Type B pancreatic cell (in vitro differentiated cells): ENCODE measurements around the gene ESAM. TPM values are rescaled to one million over a fixed set of nuclear protein-coding genes. Genes with fewer than 3 reads are reported as not detected.

ENCODE experiments used
- DNase-seq: peaks from one replicate; pipeline ENCODE4 v3.0.0; 2021; ENCODE audit warnings: mixed read lengths; ENCODE audit not compliant: unreplicated experiment; ENCODE audit errors: extremely low spot score
- H3K27ac Mint-ChIP-seq: 2 replicates; pipeline ENCODE4 v1.8.0; 2021; ENCODE audit warnings: mild to moderate bottlenecking, mixed read lengths
- H3K27me3 Mint-ChIP-seq: 2 replicates; pipeline ENCODE4 v1.8.0; 2021; ENCODE audit warnings: mixed read lengths
- H3K36me3 Mint-ChIP-seq: 2 replicates; pipeline ENCODE4 v1.8.0; 2021; ENCODE audit warnings: mixed read lengths
- H3K4me1 Mint-ChIP-seq: one replicate; pipeline ENCODE4 v1.8.0; 2021; ENCODE audit warnings: mixed read lengths; ENCODE audit not compliant: unreplicated experiment
- H3K4me3 Mint-ChIP-seq: 2 replicates; pipeline ENCODE4 v1.8.0; 2021; ENCODE audit warnings: mild to moderate bottlenecking, mixed read lengths
- H3K9me3 Mint-ChIP-seq: 2 replicates; pipeline ENCODE4 v1.8.0; 2021; ENCODE audit warnings: mixed read lengths
- CTCF ChIP-seq: fragments of 200-600 bp; sonication (generic); conservative IDR thresholded peaks from 2 replicates; pipeline ENCODE4 v1.5.0; 2021; ENCODE audit warnings: antibody characterized with exemption, mild to moderate bottlenecking
- total RNA-seq: library from RNA; stranded (reverse); gene quantifications from 2 replicates; pipeline ENCODE4 v1.2.1, GENCODE V29; 2021; ENCODE audit warnings: low replicate concordance

The ESAM gene
- total RNA-seq, 1 donor from 2014 or later = 3.7 TPM

GRCh38 chr11:124753624-124754023 lies 8.5 kb downstream of the ESAM start:
- H3K27me3 Mint-ChIP-seq = peaks cover 78% of the 10 kb centered on the region
- H3K4me3 Mint-ChIP-seq = no peak overlapping the region
- no peaks in the 10 kb centered on the region for H3K36me3 Mint-ChIP-seq
- DNase-seq = no peak
- H3K27ac Mint-ChIP-seq = no peak overlapping the region
- H3K9me3 Mint-ChIP-seq = no peaks in the 10 kb centered on the region
- TF ChIP-seq CTCF = no peak
- peaks cover 10% of the 10 kb centered on the region for H3K4me1 Mint-ChIP-seq

- no peak for TF ChIP-seq CTCF
- no peak overlapping the region for H3K27ac Mint-ChIP-seq
- peaks cover 6% of the 10 kb centered on the region for H3K4me1 Mint-ChIP-seq
- H3K4me3 Mint-ChIP-seq = no peak overlapping the region
- no peak for DNase-seq
- no peaks in the 10 kb centered on the region for H3K9me3 Mint-ChIP-seq
- H3K36me3 Mint-ChIP-seq = no peaks in the 10 kb centered on the region
- peaks cover 78% of the 10 kb centered on the region for H3K27me3 Mint-ChIP-seq
Observed at GRCh38 chr11:124753205-124753604, 8.9 kb downstream of the ESAM start.

- H3K27ac Mint-ChIP-seq = no peak overlapping the region
- no peak for TF ChIP-seq CTCF
- H3K27me3 Mint-ChIP-seq = peaks cover 78% of the 10 kb centered on the region
- no peak for DNase-seq
- H3K36me3 Mint-ChIP-seq = no peaks in the 10 kb centered on the region
- H3K4me1 Mint-ChIP-seq = peaks cover 4% of the 10 kb centered on the region
- H3K9me3 Mint-ChIP-seq = no peaks in the 10 kb centered on the region
- no peak overlapping the region for H3K4me3 Mint-ChIP-seq
Observed at GRCh38 chr11:124752471-124753102, 9.5 kb downstream of the ESAM start.

GRCh38 chr11:124751741-124752470 lies 10.2 kb downstream of the ESAM start, which contains the start of gene VSIG2:
VSIG2 (minus strand) TSS chr11:124752255; CDS start chr11:124752137, 118 bp downstream.
- no peak for DNase-seq

GRCh38 chr11:124751391-124751740 lies 10.7 kb downstream of the ESAM start:
- Mint-ChIP-seq H3K4me3 (no peak overlapping the region), H3K27me3 (peaks cover 78% of the 10 kb centered on the region), H3K9me3 (no peaks in the 10 kb centered on the region), H3K4me1 (peaks cover 9% of the 10 kb centered on the region), H3K36me3 (no peaks in the 10 kb centered on the region), H3K27ac (no peak overlapping the region)
- TF ChIP-seq CTCF = no peak
- DNase-seq = no peak

More at GRCh38 chr11:124751741-124752470, 10.2 kb downstream of the ESAM start, which contains the start of gene VSIG2:
- peaks cover 78% of the 10 kb centered on the region for H3K27me3 Mint-ChIP-seq
- H3K4me1 Mint-ChIP-seq = peaks cover 4% of the 10 kb centered on the region
- H3K27ac Mint-ChIP-seq = peak within 1 kb of the TSS; percentile 32
- no peak within 1 kb of the TSS for H3K4me3 Mint-ChIP-seq
- H3K36me3 Mint-ChIP-seq = no peaks in the 10 kb centered on the region
- TF ChIP-seq CTCF = no peak
- no peaks in the 10 kb centered on the region for H3K9me3 Mint-ChIP-seq
